ENCODE measurements around the gene RPS6KA5.

The RPS6KA5 gene

GRCh38 chr14:90911121-90911520 lies 149.3 kb downstream of the RPS6KA5 start:
- DNase-seq (ENCODE audit: low read depth) = no peak
- no peak for TF ChIP-seq CTCF (conservative IDR thresholded peaks at IDR 0.05; ENCODE audit: control insufficient read depth, insufficient read depth, low read depth, low read length)
- H3K4me3 ChIP-seq (ENCODE audit: control insufficient read depth, low read depth, low read length) = no peak overlapping the region

- no peak for TF ChIP-seq CTCF (conservative IDR thresholded peaks at IDR 0.05; ENCODE audit: control insufficient read depth, insufficient read depth, low read depth, low read length)
- no peak overlapping the region for H3K4me3 ChIP-seq (ENCODE audit: control insufficient read depth, low read depth, low read length)
- no peak for DNase-seq (ENCODE audit: low read depth)
Observed at GRCh38 chr14:90907178-90907577, 153.3 kb downstream of the RPS6KA5 start.

- H3K4me3 ChIP-seq (ENCODE audit: control insufficient read depth, low read depth, low read length) = no peak overlapping the region
- DNase-seq (ENCODE audit: low read depth) = no peak
- TF ChIP-seq CTCF (conservative IDR thresholded peaks at IDR 0.05; ENCODE audit: control insufficient read depth, insufficient read depth, low read depth, low read length) = no peak
Observed at GRCh38 chr14:90905531-90905930, 154.9 kb downstream of the RPS6KA5 start.

DNA sequence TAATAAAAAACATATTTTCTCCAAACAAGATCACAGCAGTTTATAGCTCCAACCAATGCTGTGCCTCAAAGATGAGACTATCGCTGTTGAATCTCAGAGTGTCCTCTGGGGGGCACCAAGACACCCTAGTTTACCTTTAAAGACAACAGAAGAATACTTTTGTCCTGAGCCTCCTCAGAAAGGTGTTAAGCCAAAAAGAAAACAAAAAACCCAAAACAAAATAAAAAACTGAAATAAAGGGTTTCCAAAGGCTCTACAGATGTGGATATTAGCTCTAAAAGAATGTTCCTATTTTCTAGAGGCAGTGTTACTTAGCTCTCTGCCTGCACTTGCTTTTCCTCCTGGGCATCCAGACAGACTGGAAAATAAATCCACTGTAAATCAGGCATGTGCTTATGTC lies 157.3 kb downstream of the RPS6KA5 start:
- DNase-seq (ENCODE audit: low read depth) = peak; percentile 64
- H3K4me3 ChIP-seq (ENCODE audit: control insufficient read depth, low read depth, low read length) = no peak overlapping the region

DNA sequence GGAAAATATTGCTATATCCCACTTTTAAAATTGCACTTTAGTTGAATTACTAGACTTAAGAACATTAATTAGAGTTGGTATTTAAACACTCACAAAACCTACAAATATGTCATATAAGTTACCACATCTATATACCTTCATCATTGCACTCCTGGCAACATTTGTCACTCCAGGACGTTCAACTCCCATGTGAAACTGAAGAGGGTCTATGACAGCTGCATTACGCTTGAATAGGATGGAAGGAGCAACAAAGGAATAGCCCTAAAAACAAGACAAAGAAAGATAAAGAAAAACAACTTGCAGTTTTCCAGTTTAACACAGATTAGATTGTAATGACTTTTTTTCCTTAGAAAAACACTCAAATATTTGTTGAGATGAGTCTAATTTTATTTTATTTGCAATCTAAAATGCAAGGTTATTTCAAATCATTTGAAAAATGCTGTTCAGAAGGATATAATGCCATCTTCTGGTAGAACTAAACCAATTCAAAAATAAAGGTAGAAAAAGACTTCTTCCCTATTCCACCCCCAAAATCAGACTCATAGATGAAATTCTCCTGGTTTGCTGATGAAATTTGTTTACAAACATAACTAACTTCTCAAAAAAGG lies 159.9 kb downstream of the RPS6KA5 start:
- DNase-seq (ENCODE audit: low read depth) = peak; percentile 13
- TF ChIP-seq CTCF (conservative IDR thresholded peaks at IDR 0.05; ENCODE audit: control insufficient read depth, insufficient read depth, low read depth, low read length) = peak; percentile 20
- no peak overlapping the region for H3K4me3 ChIP-seq (ENCODE audit: control insufficient read depth, low read depth, low read length)

More for the DNA sequence above, 157.3 kb downstream of the RPS6KA5 start:
- peak; percentile 69 for TF ChIP-seq CTCF (conservative IDR thresholded peaks at IDR 0.05; ENCODE audit: control insufficient read depth, insufficient read depth, low read depth, low read length)

GRCh38 chr14:90897022-90897421 lies 163.4 kb downstream of the RPS6KA5 start:
- no peak overlapping the region for H3K4me3 ChIP-seq (ENCODE audit: control insufficient read depth, low read depth, low read length)
- no peak for DNase-seq (ENCODE audit: low read depth)
- TF ChIP-seq CTCF (conservative IDR thresholded peaks at IDR 0.05; ENCODE audit: control insufficient read depth, insufficient read depth, low read depth, low read length) = no peak

- H3K4me3 ChIP-seq (ENCODE audit: control insufficient read depth, low read depth, low read length) = no peak overlapping the region
- no peak for TF ChIP-seq CTCF (conservative IDR thresholded peaks at IDR 0.05; ENCODE audit: control insufficient read depth, insufficient read depth, low read depth, low read length)
- DNase-seq (ENCODE audit: low read depth) = no peak
Observed at GRCh38 chr14:90894241-90894640, 166.2 kb downstream of the RPS6KA5 start.

Measured in fibroblast of mammary gland (primary cell).